Calu3 (cell line): ENCODE data around the gene IFI27L1. TPM values are rescaled to one million over a fixed set of nuclear protein-coding genes. Genes with fewer than 3 reads are reported as not detected.

ENCODE experiments used
- BruUV-seq: library from RNA; stranded (reverse); fragments of 400-500 nt; replicated peaks from 2 replicates; lab custom pipeline; 2021; lab: Mats Ljungman, UMichigan
- CTCF ChIA-PET: fragments of 300-600 bp; sonication (Branson Sonifier 250); formaldehyde crosslinking; loops from one replicate; lab custom pipeline; 2022; ENCODE audit warnings: antibody characterized with exemption; lab: Charles Lee
- DNase-seq: peaks from one replicate; pipeline ENCODE4 v3.0.0; 2022
- H3K27ac Mint-ChIP-seq: one replicate; pipeline ENCODE4 v1.8.0; 2022; ENCODE audit warnings: mixed read lengths; ENCODE audit not compliant: unreplicated experiment
- H3K27me3 Mint-ChIP-seq: one replicate; pipeline ENCODE4 v1.8.0; 2022; ENCODE audit warnings: mixed read lengths; ENCODE audit not compliant: unreplicated experiment
- H3K36me3 Mint-ChIP-seq: one replicate; pipeline ENCODE4 v1.8.0; 2022; ENCODE audit warnings: mild to moderate bottlenecking, moderate library complexity, mixed read lengths; ENCODE audit not compliant: insufficient read depth, unreplicated experiment
- H3K4me1 Mint-ChIP-seq: one replicate; pipeline ENCODE4 v1.8.0; 2022; ENCODE audit warnings: mild to moderate bottlenecking, low read depth, mixed read lengths; ENCODE audit not compliant: unreplicated experiment
- H3K4me3 Mint-ChIP-seq: one replicate; pipeline ENCODE4 v1.8.0; 2022; ENCODE audit warnings: mild to moderate bottlenecking, low read depth, moderate library complexity, mixed read lengths; ENCODE audit not compliant: unreplicated experiment
- H3K9me3 Mint-ChIP-seq: one replicate; pipeline ENCODE4 v1.8.0; 2022; ENCODE audit warnings: low read depth, mixed read lengths; ENCODE audit not compliant: unreplicated experiment
- intact Hi-C: fragments of 100-400 bp; cut with micrococcal nuclease; formaldehyde crosslinking; loops from one replicate; pipeline ENCODE4 v1.10.0; 2022; ENCODE audit not compliant: unreplicated experiment
- total RNA-seq: library from RNA; stranded (reverse); gene quantifications from 2 replicates; pipeline ENCODE4 v1.2.3, GENCODE V29; 2022
- TF ChIP-seq, protein P1 (sequence below): fragments of 200-600 bp; IDR thresholded peaks from one replicate; pipeline ENCODE4 v1.8.0; 2022; ENCODE audit warnings: antibody characterized with exemption; ENCODE audit not compliant: unreplicated experiment

IFI27L1 gene
- total RNA-seq, 1 experiment from 2014 or later: 17.7 TPM

GRCh38 chr14:94077111-94077821, 3.8 kb upstream of the IFI27L1 start:
- BruUV-seq: no TSS peak
- H3K36me3 Mint-ChIP-seq: peaks cover 40% of the 10 kb centered on the region
- no peak overlapping the region for H3K4me3 Mint-ChIP-seq

GRCh38 chr14:94077823-94078222, 3.3 kb upstream of the IFI27L1 start:
- Mint-ChIP-seq H3K4me1 (peaks cover 41% of the 10 kb centered on the region), H3K36me3 (peaks cover 37% of the 10 kb centered on the region), H3K9me3 (peaks cover 2% of the 10 kb centered on the region), H3K27ac (no peak overlapping the region), H3K4me3 (peak overlapping the region; percentile 51), H3K27me3 (no peaks in the 10 kb centered on the region)
- no TSS peak for BruUV-seq
- intact Hi-C loops: no loop called here
- DNase-seq: no peak
- TF ChIP-seq, protein P1, sequence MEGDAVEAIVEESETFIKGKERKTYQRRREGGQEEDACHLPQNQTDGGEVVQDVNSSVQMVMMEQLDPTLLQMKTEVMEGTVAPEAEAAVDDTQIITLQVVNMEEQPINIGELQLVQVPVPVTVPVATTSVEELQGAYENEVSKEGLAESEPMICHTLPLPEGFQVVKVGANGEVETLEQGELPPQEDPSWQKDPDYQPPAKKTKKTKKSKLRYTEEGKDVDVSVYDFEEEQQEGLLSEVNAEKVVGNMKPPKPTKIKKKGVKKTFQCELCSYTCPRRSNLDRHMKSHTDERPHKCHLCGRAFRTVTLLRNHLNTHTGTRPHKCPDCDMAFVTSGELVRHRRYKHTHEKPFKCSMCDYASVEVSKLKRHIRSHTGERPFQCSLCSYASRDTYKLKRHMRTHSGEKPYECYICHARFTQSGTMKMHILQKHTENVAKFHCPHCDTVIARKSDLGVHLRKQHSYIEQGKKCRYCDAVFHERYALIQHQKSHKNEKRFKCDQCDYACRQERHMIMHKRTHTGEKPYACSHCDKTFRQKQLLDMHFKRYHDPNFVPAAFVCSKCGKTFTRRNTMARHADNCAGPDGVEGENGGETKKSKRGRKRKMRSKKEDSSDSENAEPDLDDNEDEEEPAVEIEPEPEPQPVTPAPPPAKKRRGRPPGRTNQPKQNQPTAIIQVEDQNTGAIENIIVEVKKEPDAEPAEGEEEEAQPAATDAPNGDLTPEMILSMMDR: no peak
- CTCF ChIA-PET: interaction anchor here (1.0 kb wide), 1 partner anchor 49 kb away, joined by 3 read pairs; no protein-coding TSS in a partner anchor

More at GRCh38 chr14:94077111-94077821, 3.8 kb upstream of the IFI27L1 start:
- no peak overlapping the region for H3K27ac Mint-ChIP-seq
- H3K27me3 Mint-ChIP-seq: no peaks in the 10 kb centered on the region
- H3K4me1 Mint-ChIP-seq: peaks cover 36% of the 10 kb centered on the region
- intact Hi-C loops: no loop called here
- no peak for DNase-seq
- TF ChIP-seq, protein P1: no peak
- H3K9me3 Mint-ChIP-seq: peaks cover 2% of the 10 kb centered on the region
- CTCF ChIA-PET: no interaction called here

GRCh38 chr14:94079891-94080620, 1.1 kb upstream of the IFI27L1 start:
- TF ChIP-seq, protein P1: no peak
- Mint-ChIP-seq H3K27ac (peak overlapping the region; percentile 89), H3K4me1 (peaks cover 43% of the 10 kb centered on the region), H3K4me3 (peak overlapping the region; percentile 98), H3K27me3 (no peaks in the 10 kb centered on the region), H3K36me3 (peaks cover 37% of the 10 kb centered on the region), H3K9me3 (peaks cover 2% of the 10 kb centered on the region)
- BruUV-seq: no TSS peak
- CTCF ChIA-PET: no interaction called here
- intact Hi-C loops: no loop called here
- DNase-seq: no peak

GRCh38 chr14:94081386-94081820, 293 bp downstream of the IFI27L1 start:
- TF ChIP-seq, protein P1: no peak
- H3K9me3 Mint-ChIP-seq: peaks cover 5% of the 10 kb centered on the region
- H3K27ac Mint-ChIP-seq: peak overlapping the region; percentile 89
- TSS peak; percentile 76 for BruUV-seq
- peaks cover 43% of the 10 kb centered on the region for H3K4me1 Mint-ChIP-seq
- peak overlapping the region; percentile 98 for H3K4me3 Mint-ChIP-seq
- CTCF ChIA-PET: interaction anchor here (1.0 to 2.0 kb wide), 2 partner anchors 29 to 55 kb away, joined by 4 read pairs; partner anchors contain the start of gene IFI27
- DNase-seq: no peak
- peaks cover 37% of the 10 kb centered on the region for H3K36me3 Mint-ChIP-seq
- H3K27me3 Mint-ChIP-seq: no peaks in the 10 kb centered on the region
- intact Hi-C loops: no loop called here
